Measurements from ENCODE around the gene DEUP1.
"Not testable (repeated sequence)": the region's sequence is repeated elsewhere in the genome, so short reads cannot be mapped to it uniquely, and the experiment has no call there.

DEUP1 gene

GRCh38 chr11:93444617-93445073 lies 114.1 kb downstream of the DEUP1 start:
- no peak overlapping the region for H3K27ac Mint-ChIP-seq
- H3K4me1 Mint-ChIP-seq: peaks cover 12% of the 10 kb centered on the region
- peak overlapping the region; percentile 18 for H3K4me3 Mint-ChIP-seq
- H3K36me3 Mint-ChIP-seq (ENCODE audit: low read depth): peaks cover 24% of the 10 kb centered on the region
- DNase-seq: peak; percentile 67
- peaks cover 7% of the 10 kb centered on the region for H3K27me3 Mint-ChIP-seq (ENCODE audit: low read depth, poor library complexity)
- TF ChIP-seq, protein P1, sequence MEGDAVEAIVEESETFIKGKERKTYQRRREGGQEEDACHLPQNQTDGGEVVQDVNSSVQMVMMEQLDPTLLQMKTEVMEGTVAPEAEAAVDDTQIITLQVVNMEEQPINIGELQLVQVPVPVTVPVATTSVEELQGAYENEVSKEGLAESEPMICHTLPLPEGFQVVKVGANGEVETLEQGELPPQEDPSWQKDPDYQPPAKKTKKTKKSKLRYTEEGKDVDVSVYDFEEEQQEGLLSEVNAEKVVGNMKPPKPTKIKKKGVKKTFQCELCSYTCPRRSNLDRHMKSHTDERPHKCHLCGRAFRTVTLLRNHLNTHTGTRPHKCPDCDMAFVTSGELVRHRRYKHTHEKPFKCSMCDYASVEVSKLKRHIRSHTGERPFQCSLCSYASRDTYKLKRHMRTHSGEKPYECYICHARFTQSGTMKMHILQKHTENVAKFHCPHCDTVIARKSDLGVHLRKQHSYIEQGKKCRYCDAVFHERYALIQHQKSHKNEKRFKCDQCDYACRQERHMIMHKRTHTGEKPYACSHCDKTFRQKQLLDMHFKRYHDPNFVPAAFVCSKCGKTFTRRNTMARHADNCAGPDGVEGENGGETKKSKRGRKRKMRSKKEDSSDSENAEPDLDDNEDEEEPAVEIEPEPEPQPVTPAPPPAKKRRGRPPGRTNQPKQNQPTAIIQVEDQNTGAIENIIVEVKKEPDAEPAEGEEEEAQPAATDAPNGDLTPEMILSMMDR (IDR thresholded peaks at IDR 0.05): no peak
- H3K9me3 Mint-ChIP-seq: peaks cover 48% of the 10 kb centered on the region

- no peaks in the 10 kb centered on the region for H3K36me3 Mint-ChIP-seq (ENCODE audit: low read depth)
- H3K4me1 Mint-ChIP-seq: no peaks in the 10 kb centered on the region
- H3K4me3 Mint-ChIP-seq: no peak overlapping the region
- no peak for DNase-seq
- H3K27me3 Mint-ChIP-seq (ENCODE audit: low read depth, poor library complexity): peaks cover 3% of the 10 kb centered on the region
- TF ChIP-seq, protein P1 (IDR thresholded peaks at IDR 0.05): no peak
- no peak overlapping the region for H3K27ac Mint-ChIP-seq
- H3K9me3 Mint-ChIP-seq: peaks cover 28% of the 10 kb centered on the region
Observed at GRCh38 chr11:93458286-93458685, 127.7 kb downstream of the DEUP1 start.

DNA sequence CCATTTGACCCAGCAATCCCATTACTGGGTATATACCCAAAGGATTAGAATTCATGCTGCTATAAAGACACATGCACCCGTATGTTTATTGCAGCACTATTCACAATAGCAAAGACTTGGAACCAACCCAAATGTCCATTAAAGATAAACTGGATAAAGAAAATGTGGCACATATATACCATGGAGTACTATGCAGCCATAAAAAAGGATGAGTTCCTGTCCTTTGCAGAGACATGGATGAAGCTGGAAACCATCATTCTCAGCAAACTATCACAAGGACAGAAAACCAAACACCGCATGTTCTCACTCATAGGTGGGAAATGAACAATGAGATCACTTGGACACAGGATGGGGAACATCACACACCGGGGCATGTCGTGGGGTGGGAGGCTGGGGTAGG lies 133.1 kb downstream of the DEUP1 start:
- H3K27me3 Mint-ChIP-seq (ENCODE audit: low read depth, poor library complexity); H3K27ac Mint-ChIP-seq; H3K4me3 Mint-ChIP-seq; DNase-seq; H3K4me1 Mint-ChIP-seq; H3K36me3 Mint-ChIP-seq (ENCODE audit: low read depth): not testable (repeated sequence)
- H3K9me3 Mint-ChIP-seq: peaks cover 30% of the 10 kb centered on the region

DNA sequence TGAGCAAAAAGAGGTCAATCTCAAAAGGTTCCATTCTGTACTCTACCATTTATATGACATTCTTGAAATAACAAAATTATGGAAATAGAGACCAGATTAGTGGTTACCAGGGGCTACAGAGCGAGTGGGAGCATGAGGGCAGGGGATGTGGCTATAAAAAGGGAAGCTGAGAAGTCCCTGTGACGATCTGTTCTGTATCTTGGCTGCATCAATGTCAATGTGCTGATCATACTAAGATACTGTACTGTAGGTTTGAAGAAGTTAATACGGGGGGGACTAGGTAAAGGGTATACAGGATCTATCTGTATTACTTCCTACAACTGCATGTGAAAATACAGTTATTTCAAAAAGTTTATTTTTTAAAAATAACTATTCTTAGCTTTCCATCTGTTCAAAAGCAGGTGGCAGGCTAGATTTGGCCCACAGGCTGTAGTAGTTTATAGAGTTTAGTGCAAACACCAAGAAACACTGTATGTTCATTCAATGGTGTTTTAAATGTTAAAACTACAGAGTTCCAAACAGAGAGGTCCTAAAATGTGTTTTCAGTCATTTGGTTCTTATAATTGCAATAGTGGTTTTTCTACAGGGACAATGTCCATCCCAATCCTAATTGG lies 134.5 kb downstream of the DEUP1 start:
- Mint-ChIP-seq H3K4me3 (no peak overlapping the region), H3K9me3 (peaks cover 24% of the 10 kb centered on the region)

GRCh38 chr11:93467054-93467453 lies 136.5 kb downstream of the DEUP1 start:
- Mint-ChIP-seq H3K27me3 (ENCODE audit: low read depth, poor library complexity) (peaks cover 6% of the 10 kb centered on the region), H3K4me1 (no peaks in the 10 kb centered on the region), H3K9me3 (peaks cover 14% of the 10 kb centered on the region), H3K27ac (no peak overlapping the region), H3K4me3 (no peak overlapping the region), H3K36me3 (ENCODE audit: low read depth) (no peaks in the 10 kb centered on the region)
- DNase-seq: no peak
- TF ChIP-seq, protein P1 (IDR thresholded peaks at IDR 0.05): no peak

More for the DNA sequence above, 134.5 kb downstream of the DEUP1 start:
- TF ChIP-seq, protein P1 (IDR thresholded peaks at IDR 0.05): no peak
- Mint-ChIP-seq H3K36me3 (ENCODE audit: low read depth) (no peaks in the 10 kb centered on the region), H3K27ac (no peak overlapping the region), H3K27me3 (ENCODE audit: low read depth, poor library complexity) (peaks cover 6% of the 10 kb centered on the region), H3K4me1 (no peaks in the 10 kb centered on the region)
- no peak for DNase-seq

- H3K4me3 Mint-ChIP-seq: no peak overlapping the region
- TF ChIP-seq, protein P1 (IDR thresholded peaks at IDR 0.05): no peak
- H3K36me3 Mint-ChIP-seq (ENCODE audit: low read depth): no peaks in the 10 kb centered on the region
- H3K4me1 Mint-ChIP-seq: no peaks in the 10 kb centered on the region
- DNase-seq: no peak
- peaks cover 2% of the 10 kb centered on the region for H3K9me3 Mint-ChIP-seq
- H3K27ac Mint-ChIP-seq: no peak overlapping the region
- H3K27me3 Mint-ChIP-seq (ENCODE audit: low read depth, poor library complexity): peaks cover 6% of the 10 kb centered on the region
Observed at GRCh38 chr11:93468290-93468689, 137.7 kb downstream of the DEUP1 start.

Data from nephron progenitor cell (in vitro differentiated cells).